Raji (cell line): ENCODE measurements around the gene UBA6.

Source experiments
- POLR2A ChIP-seq: IDR thresholded peaks from 2 replicates; pipeline ENCODE4 v1.6.1; 2011; ENCODE audit warnings: low read depth, low read length, control low read depth; ENCODE audit not compliant: insufficient read depth

UBA6 gene

GRCh38 chr4:67615119-67615518 is 85.8 kb downstream of the UBA6 start:
- no peak for TF ChIP-seq POLR2A

- no peak for TF ChIP-seq POLR2A
Observed at GRCh38 chr4:67614186-67614585, 86.8 kb downstream of the UBA6 start.

GRCh38 chr4:67608027-67608426 is 92.9 kb downstream of the UBA6 start:
- no peak for TF ChIP-seq POLR2A

GRCh38 chr4:67604749-67605148 is 96.2 kb downstream of the UBA6 start:
- TF ChIP-seq POLR2A = no peak

GRCh38 chr4:67604029-67604381 is 97.0 kb downstream of the UBA6 start:
- TF ChIP-seq POLR2A = no peak

GRCh38 chr4:67603310-67604028 is 97.5 kb downstream of the UBA6 start:
- TF ChIP-seq POLR2A = no peak

DNA sequence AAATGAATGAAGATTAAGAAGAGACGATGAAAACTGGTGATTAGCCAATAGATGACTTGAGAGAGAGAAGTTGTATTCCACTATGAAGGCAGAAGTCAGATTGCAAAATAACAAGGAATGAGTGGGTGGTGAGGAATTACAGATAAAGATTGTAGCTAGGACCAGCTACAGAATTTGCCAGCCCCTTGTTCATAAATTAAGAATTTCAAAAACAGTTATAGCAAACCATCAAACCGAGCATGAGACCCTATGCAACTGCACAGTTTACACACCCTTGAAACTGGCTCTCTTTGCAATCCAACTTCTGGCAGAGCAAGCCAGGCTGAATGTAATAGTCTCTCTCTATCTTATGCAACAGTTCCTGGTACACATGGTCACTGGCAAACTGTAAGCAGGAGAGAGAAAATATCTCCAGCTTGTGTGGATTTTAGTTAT is 107.2 kb downstream of the UBA6 start:
- no peak for TF ChIP-seq POLR2A

DNA sequence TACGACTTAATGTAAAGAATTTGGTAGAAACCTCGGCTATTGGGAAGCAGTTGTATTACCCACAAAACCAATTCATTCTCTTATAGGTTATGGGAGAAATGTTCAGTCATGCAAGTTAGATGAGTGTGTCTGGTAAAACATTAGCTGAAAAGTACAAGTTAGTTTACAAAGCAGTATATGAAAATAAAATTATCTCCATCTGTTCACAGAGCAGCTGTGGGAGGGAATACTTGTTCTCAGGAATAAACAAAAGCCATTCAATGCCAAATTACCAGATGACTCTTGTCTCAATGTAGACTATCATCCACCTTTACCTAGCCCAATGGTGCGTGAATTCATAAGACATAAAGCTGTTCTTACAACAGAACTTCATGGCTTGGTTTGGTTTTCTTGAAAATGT is 113.8 kb downstream of the UBA6 start:
- no peak for TF ChIP-seq POLR2A

DNA sequence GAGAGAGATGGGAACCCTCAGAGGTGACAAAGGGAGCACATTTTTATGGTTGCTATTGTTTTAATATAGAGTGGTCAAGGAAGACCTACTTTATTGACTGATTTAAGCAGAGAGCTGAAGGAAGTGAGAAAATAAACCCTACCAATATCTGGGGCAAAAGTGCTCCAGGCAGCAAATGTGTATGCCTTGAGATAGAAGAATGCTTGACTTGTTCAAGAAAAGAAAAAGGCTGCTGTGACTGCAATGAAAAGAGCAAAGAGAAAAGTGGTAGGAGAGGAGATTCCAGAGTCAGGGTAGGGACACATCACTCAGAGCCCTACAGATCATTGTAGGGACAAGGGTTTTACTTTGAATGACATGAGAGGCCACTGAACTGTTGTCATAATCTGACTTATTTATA is 116.5 kb downstream of the UBA6 start:
- no peak for TF ChIP-seq POLR2A

DNA sequence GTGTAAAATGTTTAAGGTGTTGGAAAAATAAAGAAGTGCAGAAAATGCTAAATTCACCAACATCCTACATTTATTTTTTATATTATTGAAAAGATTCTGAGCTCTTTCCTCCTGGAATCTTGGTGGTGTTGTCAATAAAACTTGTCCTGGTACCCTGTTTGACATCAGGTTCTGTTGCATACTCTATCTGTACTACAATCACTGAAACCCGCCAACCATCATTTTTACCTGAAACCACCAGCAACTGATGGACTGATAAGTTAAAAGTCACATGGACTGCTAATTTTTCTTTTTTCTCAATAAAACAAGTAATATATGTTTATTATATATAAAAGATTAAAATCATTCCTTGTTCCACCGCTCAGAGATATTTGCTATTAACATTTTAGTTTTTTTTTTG is 119.0 kb downstream of the UBA6 start:
- TF ChIP-seq POLR2A = no peak

GRCh38 chr4:67581208-67581857 is 119.6 kb downstream of the UBA6 start:
- TF ChIP-seq POLR2A = no peak

- no peak for TF ChIP-seq POLR2A
Observed at GRCh38 chr4:67580577-67580976, 120.4 kb downstream of the UBA6 start.

DNA sequence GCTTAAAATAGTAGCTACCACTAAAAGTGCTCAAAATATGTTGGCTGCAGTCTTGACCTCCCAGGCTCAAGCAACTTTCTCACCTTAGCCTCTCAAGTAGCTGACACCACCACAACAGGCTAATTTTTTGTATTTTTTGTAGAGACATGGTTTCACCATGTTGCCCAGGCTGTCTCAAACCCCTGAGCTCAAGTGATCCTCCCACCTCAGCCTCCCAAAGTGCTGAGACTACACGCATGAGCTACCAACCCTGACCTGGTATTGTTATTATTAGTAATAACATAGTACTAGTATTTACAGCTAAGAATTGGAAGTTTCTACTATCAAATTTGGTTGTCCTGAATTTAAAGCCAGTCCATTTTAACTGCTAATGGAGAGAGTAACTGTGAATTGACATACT is 124.4 kb downstream of the UBA6 start:
- no peak for TF ChIP-seq POLR2A

- no peak for TF ChIP-seq POLR2A
Observed at GRCh38 chr4:67576059-67576466, 124.9 kb downstream of the UBA6 start.

- TF ChIP-seq POLR2A = no peak
Observed at GRCh38 chr4:67575232-67576058, 125.5 kb downstream of the UBA6 start.

GRCh38 chr4:67573193-67573592 is 127.8 kb downstream of the UBA6 start:
- no peak for TF ChIP-seq POLR2A
